Heart left ventricle (tissue), 16 donors: ENCODE measurements around the gene AKAP13. TPM values are rescaled to one million over a fixed set of nuclear protein-coding genes. Genes with fewer than 3 reads are reported as not detected.
"Not testable (repeated sequence)": the region's sequence is repeated elsewhere in the genome, so short reads cannot be mapped to it uniquely, and the experiment has no call there.

Experiments used
- ATAC-seq, 4 donors: fragments of 200-7000 bp; cut with Tn5 transposase; one replicate each; pipeline ENCODE4 v1.9.1; 2020 to 2022; ENCODE audit warnings: moderate library complexity in 4 of 4, mild to moderate bottlenecking in 3 of 4, moderate number of reproducible peaks in 1 of 4
- DNase-seq, 5 donors: peaks; one replicate each; pipeline ENCODE4 v3.0.0-alpha.2; 2020
- H3K27ac ChIP-seq, 12 donors: fragments of 200-600 bp; sonication (generic) in 4 of 12; one replicate each; pipeline versions ENCODE4 v1.5.0 to v1.8.0; 2016 to 2022; ENCODE audit warnings: mild to moderate bottlenecking in 2 of 12
- H3K27me3 ChIP-seq, 9 donors: fragments of 200-600 bp; sonication (generic) in 2 of 9; one replicate each; pipeline versions ENCODE4 v1.5.1 to v1.8.0; 2016 to 2022; ENCODE audit warnings: mild to moderate bottlenecking in 3 of 9
- H3K36me3 ChIP-seq, 9 donors: fragments of 200-600 bp; sonication (generic) in 2 of 9; one replicate each; pipeline versions ENCODE4 v1.5.0 to v1.8.0; 2018 to 2022; ENCODE audit warnings: mild to moderate bottlenecking in 2 of 9
- H3K4me1 ChIP-seq, 12 donors: fragments of 200-600 bp; sonication (generic) in 4 of 12; one replicate each; pipeline versions ENCODE4 v1.5.0 to v1.8.0; 2016 to 2022; ENCODE audit warnings: mild to moderate bottlenecking in 3 of 12
- H3K4me3 ChIP-seq, 12 donors: fragments of 200-600 bp; sonication (generic) in 4 of 12; one replicate each; pipeline versions ENCODE4 v1.5.0 to v1.8.0; 2017 to 2022; ENCODE audit warnings: mild to moderate bottlenecking in 9 of 12, moderate library complexity in 4 of 12
- H3K9me3 ChIP-seq, 12 donors: fragments of 200-600 bp; sonication (generic) in 4 of 12; one replicate each; pipeline versions ENCODE4 v1.5.0 to v1.8.0; 2016 to 2022; ENCODE audit warnings: mild to moderate bottlenecking in 1 of 12
- CTCF ChIP-seq, 12 donors: fragments of 200-600 bp; sonication (generic) in 4 of 12; IDR thresholded peaks; one replicate each; pipeline versions ENCODE4 v1.5.0 to v1.8.0; 2018 to 2022; ENCODE audit warnings: antibody characterized with exemption in 12 of 12, mild to moderate bottlenecking in 5 of 12
- POLR2A ChIP-seq, 2 donors: fragments of 450-650 bp; IDR thresholded peaks; one replicate each; pipeline ENCODE4 v1.6.1; 2017; ENCODE audit warnings: antibody characterized with exemption in 2 of 2, mild to moderate bottlenecking in 2 of 2, moderate library complexity in 2 of 2
- WGBS, 4 donors: extraction: QIAGEN DNeasy Blood & Tissue Kit in 2 of 4; methylation state at CpG; one replicate each; pipeline versions ENCODE4 v1.1.5 to v1.1.7; 2013 to 2018; 5-methylcytosine and 5-hydroxymethylcytosine counted together
- intact Hi-C, 10 donors: fragments of 100-400 bp; cut with DNase I; formaldehyde crosslinking; loops; one replicate each; pipeline versions ENCODE4 v1.11.1 to v1.14.2; 2022
- polyA plus RNA-seq, 2 donors: library from polyadenylated mRNA; stranded (reverse); fragments of 200-250 nt; gene quantifications; one replicate each; pipeline ENCODE4 v1.2.3, GENCODE V29; 2013
- total RNA-seq, 9 donors: library from RNA; depleted of rRNA in 2 of 9; stranded (reverse); fragments of >200 nt in 2 of 9; fragmentation: NEBNext Ultra II Directional in 3 of 9; extraction: Animal tissue kit (Norgen Biotek cat#: 25700) in 3 of 9; gene quantifications; one replicate each; pipeline versions ENCODE4 v1.1.0 to v1.2.4, GENCODE V29; 2016 to 2023
- donor health status: ischemic (EF 13 %, LVEDD 7.1; RV severe dilation, severe dysfunction).
- donor health status: healthy with polysubstance abuse.
- donor health status: DM: no; HTN: yes; CAD: no.
- donor health status: DM: no; HTN: no; CAD: no.
- donor health status: ischemic (EF 25% LVEDD 6.9; RV normal size, moderate dysfunction).
- donor health status: ischemic (EF 25% LVEDD 5.7; RV mildly dilated, moderate dysfunction).
- donor health status: healthy.
- donor health status: DM: yes; HTN: yes; CAD: no.
- donor health status: ischemic (EF 35%, LVEDD 5.7; RV mildly dilated, moderate dysfunction).
- donor health status: nonischemic (EF 11% LVEDD 7.7; RV severe dilation, severe dysfunction).
- donor health status: DM: yes; HTN: yes; CAD: no.
- donor health status: PGD.
- donor health status: ischemic (EF 29% LVEDD 5.4; RV normal size, mild dysfunction).
- donor health status: nonischemic (EF 23%, LVEDD 6.1; RV moderate dilation, normal function).

AKAP13 gene
- total and polyA plus RNA-seq, 11 donors = 124 to 598 (median 340) TPM

DNA sequence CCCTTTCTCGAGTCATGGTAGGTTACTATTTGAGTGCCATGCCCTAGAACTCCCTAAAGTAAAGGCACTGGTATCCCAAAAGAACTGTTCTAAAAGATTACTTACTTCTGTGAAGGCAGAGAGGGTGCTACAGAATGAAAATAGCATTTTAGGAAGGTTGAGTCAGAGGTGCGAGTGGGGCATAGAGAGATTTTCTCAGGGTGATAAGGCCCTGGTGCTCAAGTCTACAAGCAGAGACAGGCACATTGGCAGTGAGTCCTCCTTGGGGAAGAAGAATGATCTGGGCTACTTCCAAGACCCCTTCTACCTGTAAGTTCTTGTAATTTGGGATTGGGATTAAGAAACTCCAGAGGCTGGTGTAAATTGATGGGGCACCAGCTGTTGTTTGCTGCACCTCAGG, 96.7 kb downstream of the AKAP13 start:
- intact Hi-C loops = loop anchor here in 3 of 10 donors (5.0 to 10.0 kb wide), 3 partner anchors 92 to 150 kb away; partner anchors contain the start of gene AKAP13 (in 1 of the 3)

DNA sequence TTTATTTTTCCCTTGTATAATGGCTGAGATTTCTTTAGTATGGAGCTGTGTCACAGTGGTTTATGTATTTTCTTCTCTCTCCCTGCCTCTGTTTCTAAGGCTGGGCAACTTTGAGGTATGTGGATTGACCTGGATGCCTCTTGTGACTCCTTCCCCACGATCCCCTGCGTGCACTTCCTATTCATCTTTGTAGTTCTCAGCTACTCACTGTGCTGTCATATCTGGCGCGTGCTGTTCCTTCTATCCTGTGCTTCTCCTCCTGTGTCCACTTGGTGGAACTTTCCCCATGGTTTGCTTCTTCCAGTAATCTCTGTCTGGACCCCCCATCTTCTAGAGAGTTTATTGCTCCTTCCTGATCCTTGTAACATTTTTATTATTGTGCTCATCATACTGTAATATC, 97.3 kb downstream of the AKAP13 start:
- TF ChIP-seq CTCF (IDR thresholded peaks at IDR 0.05) (peak in 1 of 12 donors; percentile 16), POLR2A (IDR thresholded peaks at IDR 0.05) (no peak)
- no peak overlapping the region for H3K4me3 ChIP-seq
- H3K4me1 ChIP-seq = peaks cover 7 to 100% (median 83%) of the 10 kb centered on the region in 12 donors
- ATAC-seq = peak in 3 of 4 donors; percentile 41 to 73 (median 51)
- no peaks in the 10 kb centered on the region for H3K27me3 ChIP-seq
- no peaks in the 10 kb centered on the region for H3K9me3 ChIP-seq
- H3K27ac ChIP-seq = peak overlapping the region in 5 of 12 donors; percentile 3 to 35 (median 31)
- no peak for DNase-seq
- H3K36me3 ChIP-seq = no peaks in the 10 kb centered on the region
- 34 to 53% (median 40%) methylated on average over 4 of the region's 4 CpGs for WGBS, 4 donors
- intact Hi-C loops = loop anchor here in 3 of 10 donors (5.0 to 10.0 kb wide), 3 partner anchors 93 to 150 kb away; partner anchors contain the start of gene AKAP13 (in 1 of the 3)

More for the DNA sequence above, 96.7 kb downstream of the AKAP13 start:
- 51 to 70% (median 66%) methylated on average over 2 of the region's 2 CpGs for WGBS, 4 donors
- H3K36me3 ChIP-seq = no peaks in the 10 kb centered on the region
- DNase-seq (no peak), ATAC-seq (no peak)
- TF ChIP-seq CTCF (IDR thresholded peaks at IDR 0.05) = no peak
- TF ChIP-seq POLR2A (IDR thresholded peaks at IDR 0.05) = no peak
- H3K27ac ChIP-seq = peak overlapping the region in 2 of 12 donors; percentile 31 to 35
- H3K4me3 ChIP-seq = no peak overlapping the region
- peaks cover 6 to 93% (median 78%) of the 10 kb centered on the region in 12 donors for H3K4me1 ChIP-seq
- no peaks in the 10 kb centered on the region for H3K27me3 ChIP-seq
- H3K9me3 ChIP-seq = no peaks in the 10 kb centered on the region

GRCh38 chr15:85479071-85479647, 98.8 kb downstream of the AKAP13 start:
- H3K4me1 ChIP-seq = peaks cover 7 to 92% (median 75%) of the 10 kb centered on the region in 12 donors
- TF ChIP-seq CTCF (IDR thresholded peaks at IDR 0.05) (no peak), POLR2A (IDR thresholded peaks at IDR 0.05) (no peak)
- H3K27me3 ChIP-seq = no peaks in the 10 kb centered on the region
- H3K9me3 ChIP-seq = no peaks in the 10 kb centered on the region
- no peaks in the 10 kb centered on the region for H3K36me3 ChIP-seq
- ATAC-seq (peak in 1 of 4 donors; percentile 6), DNase-seq (no peak)
- WGBS, 4 donors = 17 to 20% (median 19%) methylated on average over 4 of the region's 4 CpGs
- H3K4me3 ChIP-seq = no peak overlapping the region
- intact Hi-C loops = loop anchor here in 3 of 10 donors (5.0 to 10.0 kb wide), 3 partner anchors 94 to 152 kb away; partner anchors contain the start of gene AKAP13 (in 1 of the 3)
- peak overlapping the region in 9 of 12 donors; percentile 4 to 50 (median 32) for H3K27ac ChIP-seq

DNA sequence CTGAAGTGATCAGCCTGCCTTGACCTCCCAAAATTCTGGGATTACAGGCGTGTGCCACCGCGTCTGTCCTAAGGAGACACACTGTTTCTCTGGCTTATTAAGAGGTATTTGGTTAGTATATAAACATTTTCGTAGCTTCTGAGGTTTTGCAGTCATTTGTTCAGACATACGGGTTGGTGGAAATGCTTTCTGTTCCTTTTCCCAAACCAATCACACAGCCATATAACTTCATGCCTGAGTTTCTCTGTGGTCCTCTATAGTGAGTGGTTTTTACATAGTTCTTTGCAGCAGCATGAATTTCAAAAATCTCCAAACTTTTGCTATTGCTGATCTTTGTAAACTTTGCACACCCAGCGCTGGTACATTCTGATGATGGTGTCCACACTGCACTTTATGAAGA, 100.5 kb downstream of the AKAP13 start:
- ATAC-seq = no peak
- H3K4me1 ChIP-seq = peaks cover 0 to 90% (median 60%) of the 10 kb centered on the region in 12 donors
- DNase-seq = no peak
- intact Hi-C loops = loop anchor here in 8 of 10 donors (2.0 to 10.0 kb wide), 9 partner anchors 48 to 356 kb away; no protein-coding TSS in a partner anchor
- no peak overlapping the region for H3K27ac ChIP-seq
- 74 to 88% (median 77%) methylated on average over 6 of the region's 6 CpGs for WGBS, 4 donors
- no peaks in the 10 kb centered on the region for H3K9me3 ChIP-seq
- TF ChIP-seq POLR2A (IDR thresholded peaks at IDR 0.05) (no peak), CTCF (IDR thresholded peaks at IDR 0.05) (no peak)
- no peaks in the 10 kb centered on the region for H3K27me3 ChIP-seq
- H3K4me3 ChIP-seq = no peak overlapping the region
- H3K36me3 ChIP-seq = no peaks in the 10 kb centered on the region

- DNase-seq, ATAC-seq, H3K27me3 ChIP-seq, H3K4me3 ChIP-seq, H3K9me3 ChIP-seq, H3K36me3 ChIP-seq: not testable (repeated sequence)
- Histone ChIP-seq H3K27ac (peak overlapping the region in 4 of 12 donors; percentile 9 to 52 (median 42)), H3K4me1 (peaks cover 0 to 90% (median 58%) of the 10 kb centered on the region in 12 donors)
- intact Hi-C loops = loop anchor here in 8 of 10 donors (2.0 to 10.0 kb wide), 9 partner anchors 49 to 356 kb away; no protein-coding TSS in a partner anchor
Observed at GRCh38 chr15:85481543-85481942, 101.1 kb downstream of the AKAP13 start.
